NCI-H146 (cell line): ENCODE results near the gene FRMPD2.
"Not testable (repeated sequence)": the region's sequence is repeated elsewhere in the genome, so short reads cannot be mapped to it uniquely, and the experiment has no call there.

Experiments
- DNase-seq: peaks from one replicate; lab custom pipeline; 2025; lab: John Stamatoyannopoulos, UW

Gene FRMPD2

GRCh38 chr10:48287417-48288391 is 13.2 kb upstream of the FRMPD2 start:
- no peak for DNase-seq

GRCh38 chr10:48286356-48286755 is 11.9 kb upstream of the FRMPD2 start:
- no peak for DNase-seq

- DNase-seq: no peak
Observed at GRCh38 chr10:48285710-48286109, 11.2 kb upstream of the FRMPD2 start.

GRCh38 chr10:48284811-48285210 is 10.3 kb upstream of the FRMPD2 start:
- no peak for DNase-seq

- DNase-seq: no peak
Observed at GRCh38 chr10:48284002-48284546, 9.6 kb upstream of the FRMPD2 start.

- no peak for DNase-seq
Observed at GRCh38 chr10:48282829-48283228, 8.3 kb upstream of the FRMPD2 start.

- DNase-seq: not testable (repeated sequence)
Observed at GRCh38 chr10:48281697-48282096, 7.2 kb upstream of the FRMPD2 start.

- DNase-seq: no peak
Observed at GRCh38 chr10:48279081-48279751, 4.7 kb upstream of the FRMPD2 start.

GRCh38 chr10:48277093-48277492 is 2.6 kb upstream of the FRMPD2 start:
- DNase-seq: no peak

GRCh38 chr10:48273741-48274140 is 755 bp downstream of the FRMPD2 start:
- DNase-seq: no peak

- DNase-seq: no peak
Observed at GRCh38 chr10:48272682-48273081, 1.8 kb downstream of the FRMPD2 start.

- no peak for DNase-seq
Observed at GRCh38 chr10:48271047-48271730, 3.3 kb downstream of the FRMPD2 start.

GRCh38 chr10:48266528-48266927 is 8.0 kb downstream of the FRMPD2 start:
- no peak for DNase-seq

GRCh38 chr10:48258105-48258504 is 16.4 kb downstream of the FRMPD2 start:
- no peak for DNase-seq

GRCh38 chr10:48257407-48257961 is 17.0 kb downstream of the FRMPD2 start:
- DNase-seq: no peak

- DNase-seq: no peak
Observed at GRCh38 chr10:48255722-48256121, 18.8 kb downstream of the FRMPD2 start.

GRCh38 chr10:48254750-48255512 is 19.6 kb downstream of the FRMPD2 start:
- no peak for DNase-seq

- DNase-seq: no peak
Observed at GRCh38 chr10:48253970-48254657, 20.4 kb downstream of the FRMPD2 start.

- DNase-seq: no peak
Observed at GRCh38 chr10:48252354-48252650, 22.2 kb downstream of the FRMPD2 start.

GRCh38 chr10:48251525-48252353 is 22.8 kb downstream of the FRMPD2 start:
- peak; percentile 79 for DNase-seq
